Karpas-422 (cell line): ENCODE results near the gene SYT2. TPM values are rescaled to one million over a fixed set of nuclear protein-coding genes. Genes with fewer than 3 reads are reported as not detected.
"Not testable (repeated sequence)": the region's sequence is repeated elsewhere in the genome, so short reads cannot be mapped to it uniquely, and the experiment has no call there.

Experiments
- DNase-seq: peaks from one replicate; pipeline ENCODE4 v3.0.0-alpha.2; 2015
- H2AFZ ChIP-seq: fragments of 200-600 bp; sonication (generic); 2 replicates; pipeline ENCODE4 v1.6.1; 2014; ENCODE audit warnings: antibody characterized with exemption, low read length, mixed read lengths
- H3K27ac ChIP-seq: fragments of 200-600 bp; sonication (generic); 2 replicates; pipeline ENCODE4 v1.5.1; 2014; ENCODE audit warnings: mild to moderate bottlenecking, low read length, moderate library complexity
- H3K27me3 ChIP-seq: fragments of 200-600 bp; sonication (generic); 2 replicates; pipeline ENCODE4 v1.6.1; 2014; ENCODE audit warnings: low read length, mixed read lengths
- H3K36me3 ChIP-seq: fragments of 200-600 bp; sonication (generic); 2 replicates; pipeline ENCODE4 v1.6.1; 2014; ENCODE audit warnings: low read length, mixed read lengths; ENCODE audit not compliant: insufficient read depth
- H3K4me1 ChIP-seq: fragments of 200-600 bp; sonication (generic); 2 replicates; pipeline ENCODE4 v1.6.1; 2014; ENCODE audit warnings: mild to moderate bottlenecking, low read length, mixed read lengths
- H3K4me2 ChIP-seq: fragments of 200-600 bp; sonication (generic); 2 replicates; pipeline ENCODE4 v1.6.1; 2014; ENCODE audit warnings: low read length, low read depth, mild to moderate bottlenecking; ENCODE audit not compliant: poor library complexity, severe bottlenecking
- H3K4me3 ChIP-seq: fragments of 200-600 bp; sonication (generic); 2 replicates; pipeline ENCODE4 v1.5.1; 2014; ENCODE audit warnings: mild to moderate bottlenecking, antibody characterized with exemption, low read length, mixed read lengths
- H3K79me2 ChIP-seq: fragments of 200-600 bp; sonication (generic); 2 replicates; pipeline ENCODE4 v1.6.1; 2014; ENCODE audit warnings: mild to moderate bottlenecking, low read length, mixed read lengths
- H3K9ac ChIP-seq: fragments of 200-600 bp; sonication (generic); 2 replicates; pipeline ENCODE4 v1.6.0; 2014; ENCODE audit warnings: low read length
- H3K9me2 ChIP-seq: fragments of 200-600 bp; sonication (generic), shearing (Covaris generic); replicated peaks from 2 replicates; pipeline ENCODE4 v1.6.0; 2014; ENCODE audit warnings: mild to moderate bottlenecking, low read length, moderate library complexity; ENCODE audit not compliant: insufficient read depth
- H3K9me3 ChIP-seq: fragments of 300-700, 200-600 bp; sonication (generic); 2 replicates; pipeline ENCODE4 v1.6.1; 2014; ENCODE audit warnings: low read length, mixed read lengths
- H4K20me1 ChIP-seq: fragments of 200-600 bp; sonication (generic); 2 replicates; pipeline ENCODE4 v1.6.1; 2014; ENCODE audit warnings: mild to moderate bottlenecking, antibody characterized with exemption, low read length, low read depth; ENCODE audit not compliant: insufficient read depth
- total RNA-seq: library from RNA; depleted of rRNA; stranded (reverse); fragments of >200 nt; shearing (Covaris generic); gene quantifications from 2 replicates; pipeline ENCODE4 v1.2.3, GENCODE V29; 2014; ENCODE audit warnings: low replicate concordance

The SYT2 gene
- total RNA-seq, 1 experiment from 2014 or later: not detected

DNA sequence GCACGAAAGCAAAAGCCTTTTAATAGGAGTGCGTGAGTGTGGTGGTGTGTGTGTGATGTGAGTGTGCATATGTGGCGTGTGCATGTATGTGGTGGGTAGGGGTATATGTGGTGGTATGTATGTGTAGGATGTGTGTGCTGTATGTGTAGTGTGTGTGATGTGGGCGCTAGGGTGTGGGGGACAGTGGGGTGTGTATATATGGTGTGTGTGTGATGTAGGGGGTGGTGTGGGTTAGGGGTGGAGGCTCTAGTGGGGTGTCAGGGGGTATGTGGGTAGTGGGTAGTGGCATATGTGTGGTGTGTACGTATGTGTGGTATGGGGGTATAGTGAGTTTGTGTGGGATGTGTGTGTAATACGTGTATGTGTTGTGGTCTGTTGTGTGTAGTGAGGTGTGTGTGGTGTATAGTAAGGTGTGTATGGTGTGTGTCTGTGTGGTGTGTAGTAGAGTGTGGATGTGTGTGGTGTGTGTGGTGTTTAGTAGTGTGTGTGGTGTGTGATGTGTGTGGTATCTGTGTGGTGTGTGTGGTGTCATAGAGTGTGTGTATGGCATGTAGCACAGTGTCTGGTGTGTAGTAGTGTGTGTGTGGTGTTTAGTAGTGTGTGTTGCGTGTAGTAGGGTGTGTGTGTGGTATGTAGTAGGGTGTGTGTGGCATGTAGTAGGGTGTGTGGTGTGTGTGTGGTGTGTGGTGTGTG lies 86.0 kb downstream of the SYT2 start:
- H3K9me2 ChIP-seq: no peaks in the 10 kb centered on the region
- no peaks in the 10 kb centered on the region for H3K27me3 ChIP-seq
- H4K20me1 ChIP-seq: no peaks in the 10 kb centered on the region
- no peaks in the 10 kb centered on the region for H3K9me3 ChIP-seq
- no peaks in the 10 kb centered on the region for H3K79me2 ChIP-seq
- no peak overlapping the region for H3K9ac ChIP-seq
- H3K4me1 ChIP-seq: no peaks in the 10 kb centered on the region
- no peak for DNase-seq
- no peak overlapping the region for H3K4me2 ChIP-seq
- H3K27ac ChIP-seq: no peak overlapping the region
- no peaks in the 10 kb centered on the region for H3K36me3 ChIP-seq
- H3K4me3 ChIP-seq: no peak overlapping the region
- H2AFZ ChIP-seq: no peak overlapping the region

DNA sequence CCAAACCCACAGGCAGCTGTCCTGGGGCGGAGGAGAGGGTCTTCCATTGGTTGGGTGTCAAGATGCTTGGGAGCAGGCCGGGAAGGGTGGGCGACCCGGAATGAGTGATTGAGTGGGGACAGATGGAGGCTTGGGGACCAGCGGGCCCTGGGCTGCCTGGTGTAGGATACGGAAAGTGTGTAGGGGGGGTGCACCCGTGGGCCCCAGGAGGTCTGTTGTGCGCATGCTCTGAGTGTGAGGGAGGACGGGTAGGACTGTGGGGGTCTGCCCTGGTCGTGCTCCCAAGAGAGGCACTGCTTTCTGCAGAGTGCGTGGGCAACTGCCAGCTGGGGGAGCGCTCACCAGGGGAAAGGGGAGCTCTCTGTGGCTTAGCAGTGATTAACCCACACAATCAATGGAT lies 86.8 kb downstream of the SYT2 start:
- not testable (repeated sequence) for H3K27ac ChIP-seq, H3K36me3 ChIP-seq, H3K9me3 ChIP-seq, H3K4me1 ChIP-seq, H4K20me1 ChIP-seq, H3K4me3 ChIP-seq, H3K4me2 ChIP-seq, H3K27me3 ChIP-seq, H3K9ac ChIP-seq, H2AFZ ChIP-seq, H3K9me2 ChIP-seq, DNase-seq, H3K79me2 ChIP-seq

DNA sequence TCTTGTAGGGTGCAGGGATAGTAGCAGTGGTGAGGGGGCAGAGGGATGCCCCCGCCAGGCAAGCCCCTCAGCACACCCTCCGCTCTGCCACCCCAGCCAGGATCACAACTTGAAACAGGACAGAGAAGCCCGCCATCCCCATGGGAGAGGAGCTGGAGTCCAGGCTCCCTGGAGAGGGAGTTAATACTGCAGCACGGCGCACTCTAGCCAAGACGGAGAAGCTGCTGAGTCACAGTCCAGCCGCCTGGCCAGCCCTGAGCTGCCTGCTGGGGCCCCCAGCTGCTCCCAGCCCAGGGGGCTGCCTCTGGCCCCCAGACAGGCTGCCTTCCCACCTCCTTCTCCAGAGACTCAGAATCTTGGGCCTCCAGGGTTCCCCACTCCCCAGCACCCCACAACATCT lies 87.2 kb downstream of the SYT2 start:
- Histone ChIP-seq H3K9me3 (no peaks in the 10 kb centered on the region), H3K79me2 (no peaks in the 10 kb centered on the region), H3K27me3 (no peaks in the 10 kb centered on the region), H3K9me2 (no peaks in the 10 kb centered on the region), H3K9ac (no peak overlapping the region), H2AFZ (no peak overlapping the region), H3K36me3 (no peaks in the 10 kb centered on the region), H3K27ac (no peak overlapping the region), H3K4me3 (no peak overlapping the region), H3K4me2 (no peak overlapping the region), H4K20me1 (no peaks in the 10 kb centered on the region), H3K4me1 (no peaks in the 10 kb centered on the region)
- DNase-seq: no peak

DNA sequence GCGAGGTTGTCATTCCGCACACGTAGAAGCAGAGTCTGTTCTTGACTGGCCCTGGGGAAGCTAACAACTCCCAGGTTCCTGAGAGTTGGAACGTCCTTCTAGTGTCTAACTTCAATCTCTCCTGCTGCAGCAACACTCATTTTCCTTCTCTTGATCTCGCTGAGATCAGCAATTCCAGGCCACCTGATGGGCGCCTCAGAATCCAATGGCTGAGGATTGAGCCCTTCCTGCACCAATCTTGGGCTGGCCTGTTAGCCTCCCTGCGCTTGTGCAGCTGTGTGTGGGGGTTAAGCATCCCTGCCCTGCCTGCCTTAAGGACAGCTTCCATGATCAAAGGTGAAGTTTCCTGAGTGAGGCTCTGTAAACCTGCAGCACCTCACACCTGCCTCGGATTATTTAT lies 87.9 kb downstream of the SYT2 start:
- no peak for DNase-seq
- Histone ChIP-seq H3K4me3 (no peak overlapping the region), H3K9me2 (no peaks in the 10 kb centered on the region), H3K27ac (no peak overlapping the region), H3K79me2 (no peaks in the 10 kb centered on the region), H4K20me1 (no peaks in the 10 kb centered on the region), H2AFZ (no peak overlapping the region), H3K36me3 (no peaks in the 10 kb centered on the region), H3K4me1 (no peaks in the 10 kb centered on the region), H3K9me3 (no peaks in the 10 kb centered on the region), H3K27me3 (no peaks in the 10 kb centered on the region), H3K4me2 (no peak overlapping the region), H3K9ac (no peak overlapping the region)

DNA sequence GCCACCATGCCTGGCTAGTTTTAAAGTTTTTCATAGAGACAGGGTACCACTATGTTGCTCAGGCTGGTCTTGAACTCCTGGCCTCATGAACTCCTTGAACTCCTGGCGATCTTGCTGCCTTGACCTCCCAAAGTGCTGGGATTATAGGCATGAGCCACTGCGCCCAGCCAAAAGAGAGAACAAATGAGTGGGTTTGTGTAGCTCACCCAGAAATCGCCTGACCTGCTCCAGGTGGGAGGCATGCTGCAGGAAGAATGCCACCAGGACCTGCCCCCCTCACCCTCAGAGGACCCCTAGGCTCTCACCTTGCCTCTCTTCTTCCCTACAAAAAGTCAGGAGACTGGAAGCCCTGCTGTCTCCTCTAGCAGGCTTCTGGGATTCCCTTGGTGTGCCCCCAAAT lies 88.8 kb downstream of the SYT2 start:
- no peaks in the 10 kb centered on the region for H4K20me1 ChIP-seq
- no peaks in the 10 kb centered on the region for H3K9me3 ChIP-seq
- H3K27ac ChIP-seq: no peak overlapping the region
- DNase-seq: no peak
- no peaks in the 10 kb centered on the region for H3K4me1 ChIP-seq
- H3K9ac ChIP-seq: no peak overlapping the region
- H3K79me2 ChIP-seq: no peaks in the 10 kb centered on the region
- no peaks in the 10 kb centered on the region for H3K36me3 ChIP-seq
- no peak overlapping the region for H3K4me3 ChIP-seq
- no peaks in the 10 kb centered on the region for H3K27me3 ChIP-seq
- no peak overlapping the region for H2AFZ ChIP-seq
- no peaks in the 10 kb centered on the region for H3K9me2 ChIP-seq
- no peak overlapping the region for H3K4me2 ChIP-seq

DNA sequence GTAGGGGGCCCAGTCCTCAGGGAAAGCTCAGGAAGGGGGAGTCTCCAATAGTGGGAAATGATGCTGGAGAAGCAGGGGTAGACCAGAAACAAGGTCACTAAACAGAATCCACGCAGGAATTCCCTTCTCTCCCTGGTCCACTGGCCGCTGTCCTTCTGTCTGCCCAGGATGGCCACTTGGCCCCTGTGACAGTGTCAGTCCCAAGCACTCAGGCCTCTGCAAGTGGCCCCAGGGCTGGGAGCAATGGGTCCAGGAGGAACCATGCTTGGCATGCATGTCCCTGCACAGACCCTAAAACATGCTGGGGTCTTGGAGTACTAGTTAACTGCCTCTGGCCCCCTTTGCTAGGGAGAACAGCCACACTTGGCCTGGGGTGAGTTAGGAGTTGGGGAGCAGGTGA lies 90.2 kb downstream of the SYT2 start:
- H3K36me3 ChIP-seq, H3K9me3 ChIP-seq, H3K9me2 ChIP-seq, H3K4me2 ChIP-seq, H3K79me2 ChIP-seq, H3K27ac ChIP-seq, H3K27me3 ChIP-seq, H4K20me1 ChIP-seq, H2AFZ ChIP-seq, H3K9ac ChIP-seq, H3K4me3 ChIP-seq, DNase-seq, H3K4me1 ChIP-seq: not testable (repeated sequence)

DNA sequence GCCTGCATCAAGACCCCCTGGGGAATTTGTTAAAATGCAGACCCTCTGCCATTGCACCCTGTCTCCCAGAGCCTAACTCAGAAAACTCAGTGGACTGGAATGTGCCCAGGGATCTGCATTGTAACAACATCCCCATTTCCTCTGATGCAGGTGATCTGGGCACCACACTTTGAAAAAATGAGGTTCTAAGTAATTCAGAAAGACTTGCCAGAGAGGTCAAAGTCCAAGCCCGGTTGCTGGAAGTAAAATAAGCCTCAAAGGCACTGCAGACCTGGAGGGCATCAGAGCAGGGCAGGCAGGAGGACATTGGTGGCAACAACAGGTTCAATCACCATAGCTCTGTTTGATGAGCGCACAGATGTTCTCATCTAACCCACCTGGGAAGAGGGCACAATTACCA lies 90.7 kb downstream of the SYT2 start:
- no peaks in the 10 kb centered on the region for H4K20me1 ChIP-seq
- H3K4me1 ChIP-seq: no peaks in the 10 kb centered on the region
- no peak for DNase-seq
- no peaks in the 10 kb centered on the region for H3K9me2 ChIP-seq
- H3K4me3 ChIP-seq: no peak overlapping the region
- no peaks in the 10 kb centered on the region for H3K79me2 ChIP-seq
- H3K4me2 ChIP-seq: no peak overlapping the region
- no peak overlapping the region for H2AFZ ChIP-seq
- no peaks in the 10 kb centered on the region for H3K27me3 ChIP-seq
- H3K9ac ChIP-seq: no peak overlapping the region
- H3K27ac ChIP-seq: no peak overlapping the region
- H3K9me3 ChIP-seq: no peaks in the 10 kb centered on the region
- H3K36me3 ChIP-seq: no peaks in the 10 kb centered on the region

DNA sequence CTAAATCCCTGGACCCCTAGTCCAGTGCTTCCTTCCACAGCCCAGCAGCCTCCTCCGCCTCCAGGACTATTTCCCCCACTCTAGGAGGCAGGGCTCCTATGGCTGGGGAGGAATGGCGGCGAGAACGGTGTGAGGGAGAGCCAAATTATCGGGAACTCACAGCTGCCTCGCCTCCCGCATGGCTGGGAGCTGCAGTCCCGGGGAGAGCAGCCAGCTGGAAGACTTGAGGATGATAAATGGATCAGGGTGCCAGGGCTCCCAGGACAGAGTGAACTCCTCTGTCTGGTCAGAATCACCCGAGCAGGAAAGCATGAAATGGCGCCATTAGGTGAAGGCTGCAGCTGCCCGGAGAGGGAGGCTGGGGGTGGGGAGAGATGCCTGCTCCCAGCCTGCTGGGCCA lies 91.2 kb downstream of the SYT2 start:
- H2AFZ ChIP-seq, DNase-seq, H3K9me2 ChIP-seq, H3K79me2 ChIP-seq, H3K27ac ChIP-seq, H3K4me2 ChIP-seq, H3K4me1 ChIP-seq, H4K20me1 ChIP-seq, H3K9me3 ChIP-seq, H3K27me3 ChIP-seq, H3K9ac ChIP-seq, H3K4me3 ChIP-seq, H3K36me3 ChIP-seq: not testable (repeated sequence)
